NCI-H1436 (cell line): ENCODE results near the gene SLC2A10.

Experiments
- DNase-seq: peaks from one replicate; lab custom pipeline; 2025; lab: John Stamatoyannopoulos, UW

The SLC2A10 gene

DNA sequence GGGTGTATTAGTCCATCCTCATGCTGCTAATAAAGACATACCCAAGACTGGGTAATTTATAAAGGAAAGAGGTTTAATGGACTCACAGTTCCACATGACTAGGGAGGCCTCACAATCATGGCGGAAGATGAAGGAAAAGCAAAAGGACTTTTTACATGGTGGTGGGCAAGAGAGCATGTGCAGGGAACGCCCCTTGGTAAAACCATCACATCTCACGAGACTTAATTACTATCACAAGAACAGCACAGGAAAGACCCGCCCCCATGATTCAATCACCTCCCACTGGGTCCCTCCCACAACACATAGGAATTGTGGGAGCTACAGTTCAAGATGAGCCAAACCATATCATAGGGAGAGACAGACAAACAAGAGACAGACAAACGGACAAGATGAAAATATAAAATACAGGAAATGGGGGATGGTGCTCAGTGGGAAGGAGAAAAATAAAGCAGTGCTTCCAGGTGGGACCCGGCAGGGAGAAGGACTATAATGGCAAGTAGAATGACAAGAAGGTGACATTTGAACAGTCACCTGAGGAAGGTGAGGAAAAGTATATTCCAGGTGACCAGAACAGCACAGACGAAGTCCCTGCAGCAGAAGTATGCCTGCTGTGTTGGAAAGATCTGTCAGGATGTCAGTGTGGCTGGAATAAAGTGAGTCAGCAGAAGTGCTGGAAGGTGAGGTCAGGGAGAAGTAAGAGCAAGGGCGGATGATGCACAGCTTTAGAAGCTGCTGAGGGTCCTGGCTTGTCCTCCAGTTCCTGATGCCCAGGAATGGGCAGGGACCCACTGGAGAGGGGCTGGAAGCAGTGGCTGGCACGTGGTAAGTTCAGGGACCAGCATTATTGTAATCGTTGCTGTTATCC is 61.1 kb downstream of the SLC2A10 start:
- no peak for DNase-seq

- no peak for DNase-seq
Observed at GRCh38 chr20:46771195-46771588, 61.7 kb downstream of the SLC2A10 start.

GRCh38 chr20:46772901-46773300 is 63.5 kb downstream of the SLC2A10 start:
- no peak for DNase-seq

DNA sequence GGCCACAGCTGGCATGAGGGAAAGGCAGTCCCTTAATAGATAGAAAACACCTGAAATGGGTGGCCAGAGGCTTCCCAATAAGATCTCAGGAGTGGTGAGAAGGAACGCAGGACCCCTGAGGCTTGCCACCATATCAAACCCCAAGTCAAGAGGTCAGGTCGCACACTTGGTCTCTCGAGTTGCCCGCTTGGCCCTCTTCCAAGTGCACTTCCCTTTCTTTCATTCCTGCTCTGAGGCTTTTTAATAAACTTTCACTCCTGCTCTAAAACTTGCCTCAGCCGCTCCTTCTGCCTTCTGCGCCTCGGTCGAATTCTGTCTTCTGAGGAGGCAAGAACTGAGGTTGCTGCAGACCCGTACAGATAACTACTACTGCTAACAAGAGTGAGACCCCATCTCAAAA is 64.2 kb downstream of the SLC2A10 start:
- no peak for DNase-seq

DNA sequence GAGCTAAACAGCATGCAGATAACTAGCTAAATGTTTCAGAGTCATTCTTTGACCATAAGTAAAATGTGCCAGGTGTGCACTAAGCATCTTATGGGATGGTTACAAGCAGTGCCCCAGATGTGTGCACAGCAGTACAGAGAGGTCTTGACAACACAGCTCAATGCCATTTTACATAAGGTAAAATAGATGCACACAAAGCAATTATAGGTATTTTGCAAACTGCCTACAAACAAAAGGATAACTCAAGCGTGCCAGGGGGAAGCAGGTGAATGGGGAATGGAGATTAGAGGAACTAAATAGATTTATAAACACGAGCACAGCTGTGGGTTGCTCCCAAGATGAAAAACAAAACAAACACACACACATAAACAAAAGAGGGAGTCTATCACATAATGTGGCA is 64.8 kb downstream of the SLC2A10 start:
- peak; percentile 83 for DNase-seq

DNA sequence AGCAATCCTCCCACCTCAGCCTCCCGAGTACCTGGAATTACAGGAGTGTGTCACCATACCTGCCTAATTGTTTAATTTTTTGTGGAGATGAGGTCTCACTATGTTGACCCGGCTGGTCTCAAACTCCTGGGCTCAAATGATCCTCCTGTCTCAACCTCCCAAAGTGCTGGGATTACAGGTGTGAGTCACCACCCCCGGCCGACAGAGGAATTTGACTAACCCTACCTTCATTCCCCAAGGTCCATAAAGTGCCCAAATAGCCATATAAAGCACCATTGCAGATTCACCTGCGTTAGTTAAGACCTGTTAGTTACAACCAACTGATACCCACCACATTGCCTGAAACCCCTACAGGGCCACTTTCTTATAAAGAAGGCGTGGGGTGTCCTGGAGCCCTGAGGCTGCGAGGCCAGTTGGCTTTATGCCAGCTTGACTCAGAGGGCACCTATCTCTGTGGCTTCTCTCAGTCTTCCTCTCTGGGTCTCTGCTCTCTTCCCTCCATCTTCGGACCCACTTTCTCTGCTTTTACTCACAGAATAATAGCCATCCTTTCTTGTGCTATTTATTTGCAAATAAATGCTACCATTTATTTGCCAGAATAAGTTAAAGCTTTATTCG is 65.6 kb downstream of the SLC2A10 start:
- DNase-seq, result no peak

DNA sequence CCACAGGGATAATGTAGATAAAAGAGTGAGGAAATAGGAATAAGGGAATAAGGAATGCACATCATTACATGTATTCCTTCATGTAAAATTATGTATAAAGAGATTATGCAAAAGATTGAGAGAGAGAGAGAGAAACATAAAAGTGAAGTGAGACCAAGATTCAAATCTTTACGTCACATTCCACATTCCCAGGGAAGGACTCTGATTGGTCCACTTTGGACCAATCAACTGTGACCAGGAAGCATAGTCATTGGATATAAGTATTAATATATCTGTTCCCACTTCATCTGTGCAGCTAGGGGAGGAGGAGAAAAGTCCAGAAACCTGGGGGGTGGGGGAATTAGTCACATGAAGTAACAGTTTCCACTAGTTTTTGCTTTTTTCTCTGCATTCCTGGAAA is 66.4 kb downstream of the SLC2A10 start:
- DNase-seq, result no peak

DNA sequence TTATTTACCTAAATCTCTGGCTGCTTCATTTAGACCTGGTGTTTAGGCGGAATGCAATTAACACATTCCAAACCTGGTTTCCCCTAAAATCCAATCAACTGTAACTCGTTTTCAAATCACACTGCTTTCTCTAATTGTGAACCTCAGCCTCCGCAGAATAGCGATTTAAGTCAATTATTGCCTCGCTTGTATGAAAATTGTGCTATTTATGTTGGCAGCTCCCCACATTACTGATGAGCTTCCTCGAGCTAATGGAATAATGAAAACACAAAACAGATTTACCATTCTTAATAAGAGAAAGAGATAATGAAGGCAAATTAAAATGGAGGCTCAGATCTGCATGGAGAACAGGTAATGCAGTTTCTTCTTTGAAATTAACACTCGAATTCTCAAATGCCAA is 67.9 kb downstream of the SLC2A10 start:
- DNase-seq, result no peak

- DNase-seq, result no peak
Observed at GRCh38 chr20:46779831-46780230, 70.4 kb downstream of the SLC2A10 start.

DNA sequence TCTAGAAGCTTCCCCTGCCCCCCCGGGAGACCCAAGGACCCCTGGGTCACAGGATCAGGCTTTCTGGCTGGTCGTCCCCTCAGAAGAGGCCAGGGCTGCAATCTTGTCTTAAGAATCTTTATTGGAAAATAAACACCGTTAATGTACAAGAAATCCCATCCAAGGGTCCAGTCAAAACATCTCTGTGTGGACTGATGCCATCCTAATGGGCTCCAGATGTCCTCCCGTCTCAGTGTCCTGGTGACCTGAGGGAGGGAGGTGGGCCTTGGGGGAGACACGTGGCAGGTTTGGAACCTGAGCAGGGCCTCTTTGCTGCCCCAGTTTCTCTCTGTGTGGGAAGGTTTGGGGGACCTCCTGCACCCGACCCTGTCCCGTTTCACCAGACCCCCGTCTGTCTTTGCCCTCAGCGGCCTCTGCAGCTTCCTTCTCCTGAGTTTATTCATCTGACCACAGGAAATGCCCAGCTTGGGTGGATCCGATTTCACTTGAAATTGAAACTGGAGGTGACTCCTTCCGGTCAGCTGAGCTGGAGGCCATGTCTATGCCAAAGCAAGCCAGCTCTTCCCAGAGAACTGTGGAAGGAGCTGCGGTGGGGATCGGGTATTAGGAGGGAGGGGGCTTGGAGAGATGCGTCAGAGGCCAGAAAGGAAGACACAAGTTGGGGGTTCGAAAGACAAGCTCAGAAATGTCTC is 75.1 kb downstream of the SLC2A10 start:
- DNase-seq, result no peak
